ENCODE data around the gene RIMS4. TPM values are rescaled to one million over a fixed set of nuclear protein-coding genes. Genes with fewer than 3 reads are reported as not detected.

The RIMS4 gene
- total and polyA plus RNA-seq, 9 of the 15 experiments (the other 6 are each of a cell fraction or from before 2014, with no cell fraction given): 0.04 TPM; not detected in 8

GRCh38 chr20:44738813-44739477 is 71.4 kb downstream of the RIMS4 start (continued):
- TF ChIP-seq RREB1 (CRISPR knock-in tag; IDR thresholded peaks at IDR 0.05) (no peak), ZNF408 (CRISPR knock-in tag; IDR thresholded peaks at IDR 0.05; ENCODE audit: low read depth) (no peak), TOE1 (IDR thresholded peaks at IDR 0.05; ENCODE audit: borderline replicate concordance) (peak; percentile 86; the same call in 1 of the 2 replicates), TOE1 (CRISPR knock-in tag; IDR thresholded peaks at IDR 0.05; ENCODE audit: borderline replicate concordance, low read depth) (no peak), POLR2AphosphoS2 (IDR thresholded peaks at IDR 0.05; ENCODE audit: low read length) (no peak), NKRF (IDR thresholded peaks at IDR 0.05; ENCODE audit: borderline replicate concordance) (no peak), ZNF134 (CRISPR knock-in tag; conservative IDR thresholded peaks at IDR 0.05) (no peak), USF2 (CRISPR knock-in tag; IDR thresholded peaks at IDR 0.05) (peak; percentile 96), ATF1 (CRISPR knock-in tag; IDR thresholded peaks at IDR 0.05) (no peak), ATF1 (tag; IDR thresholded peaks at IDR 0.05) (peak; percentile 66), RAD51 (IDR thresholded peaks at IDR 0.05; ENCODE audit: borderline replicate concordance, low read depth) (peak; percentile 90), TCF15 (CRISPR knock-in tag; IDR thresholded peaks at IDR 0.05) (no peak)
